AML-193 (cell line): ENCODE results near the gene PGAM2.

Source experiments
- DNase-seq, 2 experiments: peaks; one replicate each; lab custom pipeline; 2025; lab: John Stamatoyannopoulos, UW

Gene PGAM2

DNA sequence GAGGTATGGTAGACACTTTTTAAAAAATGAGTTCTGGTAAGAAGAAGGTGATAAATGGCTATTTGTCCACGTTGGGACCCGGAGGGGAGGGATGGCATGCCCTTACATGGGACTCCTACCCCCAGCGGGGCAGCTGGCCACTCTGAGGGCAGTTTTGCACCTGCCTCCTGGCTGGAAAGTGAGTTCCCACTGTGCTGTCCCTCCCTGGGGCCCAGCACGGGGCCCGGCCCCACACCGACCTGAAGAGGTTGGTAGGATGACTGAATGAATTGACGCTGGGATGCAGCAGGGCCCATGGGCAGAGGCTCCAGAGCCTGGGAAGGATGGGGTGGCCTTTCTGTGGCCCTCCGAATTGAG, 38.2 kb upstream of the PGAM2 start:
- DNase-seq = no peak

DNA sequence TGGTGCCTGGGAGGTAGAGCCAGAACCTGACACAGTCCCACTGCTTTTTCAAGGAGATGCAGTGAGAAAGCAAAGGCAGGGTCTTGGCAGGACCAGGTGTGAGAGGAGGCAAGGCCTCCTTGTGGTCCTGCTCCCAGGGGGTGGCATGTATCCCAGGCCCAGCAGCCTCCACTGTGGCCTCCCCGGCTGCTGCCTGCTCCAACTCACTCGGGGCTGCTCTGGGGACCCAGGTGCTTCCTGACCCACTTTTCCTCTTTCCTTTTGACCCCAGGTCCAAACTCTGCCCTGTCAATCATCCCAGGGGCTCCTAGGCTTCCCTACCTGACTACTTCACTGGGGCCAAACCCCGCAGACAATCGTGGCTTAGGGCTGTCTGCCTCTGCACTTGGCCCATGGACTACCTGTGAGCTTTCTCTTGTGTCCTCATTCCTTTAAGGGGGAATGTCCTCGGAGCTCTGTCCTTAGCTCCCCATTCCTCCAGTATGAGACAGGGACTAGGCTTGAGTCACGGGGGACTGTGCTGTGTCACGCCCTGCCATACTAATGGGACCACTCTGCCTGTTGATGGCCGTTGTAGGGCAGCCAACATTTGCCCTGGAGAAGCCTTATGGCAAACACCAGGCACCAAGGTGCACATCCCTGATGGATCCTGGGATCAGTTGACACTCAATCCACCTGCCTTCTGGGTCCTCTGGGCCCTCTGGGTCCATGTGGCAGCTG, 37.6 kb upstream of the PGAM2 start:
- no peak for DNase-seq

- DNase-seq = no peak
Measured at GRCh38 chr7:44101966-44102845, 36.8 kb upstream of the PGAM2 start.

GRCh38 chr7:44101303-44101965, 36.1 kb upstream of the PGAM2 start:
- no peak for DNase-seq

DNA sequence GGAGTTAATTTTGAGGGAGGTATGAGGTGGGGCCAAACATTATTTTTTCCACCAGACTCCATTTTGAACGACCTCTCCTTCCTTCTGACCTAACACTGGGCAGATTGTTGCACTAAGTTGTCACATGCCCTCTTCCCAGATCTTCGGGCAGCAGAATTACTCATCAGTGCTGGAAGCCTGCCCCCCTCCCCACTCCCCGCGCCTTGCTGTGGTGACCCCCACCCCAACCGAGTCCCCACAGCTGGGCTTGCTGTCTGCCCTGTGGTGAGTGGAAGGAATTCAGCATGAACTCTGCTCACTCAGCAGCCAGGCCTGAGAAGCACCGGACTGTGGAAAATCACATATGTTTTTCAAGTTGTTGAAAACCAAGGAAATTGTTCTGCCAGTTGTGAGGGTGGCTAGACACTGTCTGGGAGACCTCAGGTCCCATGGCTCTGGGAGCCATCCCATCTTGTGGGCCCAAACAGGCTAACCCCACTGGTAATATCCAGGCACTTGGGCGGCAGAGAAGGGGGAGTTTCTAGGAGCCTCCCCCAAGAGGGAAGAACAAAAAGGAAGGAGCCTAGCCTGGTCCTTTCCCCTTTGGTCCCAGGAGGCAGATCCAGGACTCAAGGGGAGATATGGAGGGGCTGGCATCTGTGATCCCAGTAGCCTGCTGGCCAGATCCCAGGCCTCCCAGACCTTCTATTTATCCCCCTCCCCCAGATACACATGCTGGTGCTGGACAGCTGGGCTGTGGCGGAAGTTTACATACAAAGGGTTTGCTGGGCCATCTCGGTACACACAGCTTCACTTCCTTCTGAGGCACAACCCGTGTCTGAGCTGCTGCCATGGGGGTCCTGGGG, 35.3 kb upstream of the PGAM2 start:
- DNase-seq = no peak

DNA sequence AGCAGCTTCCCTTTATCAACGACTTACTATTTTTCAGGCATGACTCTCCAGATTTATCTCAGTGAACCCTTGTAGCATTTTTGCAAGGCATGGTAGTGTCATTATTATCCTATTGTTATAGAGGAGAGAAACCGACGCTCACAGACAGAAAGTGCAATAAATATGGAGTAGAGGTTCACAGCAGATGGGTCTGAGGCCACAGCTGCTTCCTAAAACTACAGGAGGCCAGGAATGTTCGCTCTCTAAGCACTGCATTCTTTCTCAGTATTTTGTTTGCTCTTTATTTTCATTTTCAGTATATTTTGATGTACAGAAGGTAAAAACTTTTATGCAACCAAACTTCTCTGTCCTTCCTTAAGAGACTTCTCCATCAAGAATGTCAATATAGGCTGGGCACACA, 34.3 kb upstream of the PGAM2 start:
- no peak for DNase-seq

GRCh38 chr7:44098092-44099068, 33.0 kb upstream of the PGAM2 start:
- DNase-seq = no peak

GRCh38 chr7:44097064-44097932, 31.9 kb upstream of the PGAM2 start:
- DNase-seq = no peak

- no peak for DNase-seq
Measured at GRCh38 chr7:44096326-44096881, 31.0 kb upstream of the PGAM2 start.

DNA sequence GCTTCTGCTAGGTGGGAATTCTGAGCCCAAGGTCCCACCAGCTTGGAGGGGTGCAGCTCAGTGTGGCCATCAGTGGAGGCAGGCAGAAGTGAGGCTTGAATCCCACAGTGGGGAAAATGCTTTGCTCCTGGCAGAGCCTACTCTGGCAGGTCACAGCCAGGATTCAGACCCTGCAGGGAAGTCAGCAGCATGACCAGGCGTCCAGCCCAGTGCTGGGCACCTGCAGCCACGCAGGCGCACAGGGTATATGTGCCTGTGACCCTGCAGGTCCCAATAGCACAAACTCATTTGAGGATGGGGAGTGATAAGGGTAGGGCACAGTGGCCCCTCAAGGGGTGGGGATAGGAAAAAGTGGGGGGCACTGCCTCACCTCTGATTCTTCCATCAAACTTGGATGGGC, 30.4 kb upstream of the PGAM2 start:
- no peak for DNase-seq

GRCh38 chr7:44094883-44095592, 29.7 kb upstream of the PGAM2 start:
- DNase-seq = no peak

GRCh38 chr7:44094365-44094764, 29.0 kb upstream of the PGAM2 start:
- DNase-seq = no peak

GRCh38 chr7:44093102-44093641, 27.8 kb upstream of the PGAM2 start:
- DNase-seq = no peak

GRCh38 chr7:44087911-44088838, 22.8 kb upstream of the PGAM2 start:
- DNase-seq = no peak

- DNase-seq = no peak
Measured at GRCh38 chr7:44086627-44087026, 21.3 kb upstream of the PGAM2 start.

DNA sequence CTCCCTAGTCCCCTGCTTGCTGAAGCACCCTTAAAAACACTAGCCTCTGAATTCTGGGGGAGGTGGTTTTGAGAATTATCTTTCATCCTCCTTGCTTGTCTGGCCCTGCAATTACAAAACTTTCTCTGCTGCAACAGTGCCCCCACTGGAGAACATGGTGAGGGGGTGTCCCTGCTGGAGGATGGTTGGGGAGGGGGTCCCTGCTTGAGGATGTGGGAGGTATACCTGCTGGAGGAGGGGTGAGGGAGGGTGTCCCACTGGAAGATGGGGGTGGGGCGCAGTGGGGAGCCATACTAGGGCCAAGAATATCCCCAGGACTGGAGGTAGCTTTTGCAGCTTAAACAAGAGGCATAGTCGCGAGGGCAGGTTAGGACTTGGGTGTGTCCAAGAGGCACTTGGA, 20.2 kb upstream of the PGAM2 start:
- no peak for DNase-seq

- no peak for DNase-seq
Measured at GRCh38 chr7:44084701-44085100, 19.3 kb upstream of the PGAM2 start.
